Thoracic aorta (tissue), 2 donors: Measurements from ENCODE around the gene RCOR2. TPM values are rescaled to one million over a fixed set of nuclear protein-coding genes. Genes with fewer than 3 reads are reported as not detected.

Experiments
- ATAC-seq: fragments of 150-250 bp; one replicate; pipeline ENCODE4 v1.8.0; 2017; ENCODE audit warnings: low read depth; ENCODE audit not compliant: insufficient number of reproducible peaks, low FRiP score
- DNase-seq: peaks from one replicate; pipeline ENCODE4 v3.0.0-alpha.2; 2020; ENCODE audit warnings: low spot score
- H3K27ac ChIP-seq, 2 donors: fragments of 200-600 bp; sonication (generic); 1 replicate in 1 of 2; 2 replicates in 1 of 2; pipeline ENCODE4 v1.5.1; 2016; ENCODE audit warnings: mild to moderate bottlenecking in 2 of 2, moderate library complexity in 2 of 2
- H3K27me3 ChIP-seq: fragments of 200-600 bp; sonication (generic); replicated peaks from 2 replicates; pipeline ENCODE4 v1.6.0; 2016; ENCODE audit warnings: mild to moderate bottlenecking; ENCODE audit not compliant: insufficient read depth
- H3K36me3 ChIP-seq: fragments of 200-600 bp; sonication (generic); one replicate; pipeline ENCODE4 v1.5.1; 2016
- H3K4me1 ChIP-seq, 2 donors: fragments of 200-600 bp; sonication (generic); 1 replicate in 1 of 2; 2 replicates in 1 of 2; pipeline versions ENCODE4 v1.5.1 to v1.6.0; 2016; ENCODE audit warnings: low read depth in 2 of 2, mild to moderate bottlenecking in 1 of 2; ENCODE audit not compliant: control insufficient read depth in 1 of 2
- H3K4me3 ChIP-seq: fragments of 200-600 bp; sonication (generic); 2 replicates; pipeline ENCODE4 v1.5.1; 2016; ENCODE audit warnings: mild to moderate bottlenecking
- H3K9me3 ChIP-seq: fragments of 200-600 bp; sonication (generic); 2 replicates; pipeline ENCODE4 v1.5.1; 2016
- CTCF ChIP-seq: fragments of 200-600 bp; sonication (generic); IDR thresholded peaks from one replicate; pipeline ENCODE4 v1.5.1; 2019; ENCODE audit warnings: antibody characterized with exemption
- total RNA-seq, 2 donors: library from RNA; depleted of rRNA; stranded (reverse); fragments of >200 nt; gene quantifications; one replicate each; pipeline versions ENCODE4 v1.1.0 to v1.2.3, GENCODE V29; 2016

Gene RCOR2
- total RNA-seq, 2 donors from 2014 or later: 1.4 to 3.8 TPM

DNA sequence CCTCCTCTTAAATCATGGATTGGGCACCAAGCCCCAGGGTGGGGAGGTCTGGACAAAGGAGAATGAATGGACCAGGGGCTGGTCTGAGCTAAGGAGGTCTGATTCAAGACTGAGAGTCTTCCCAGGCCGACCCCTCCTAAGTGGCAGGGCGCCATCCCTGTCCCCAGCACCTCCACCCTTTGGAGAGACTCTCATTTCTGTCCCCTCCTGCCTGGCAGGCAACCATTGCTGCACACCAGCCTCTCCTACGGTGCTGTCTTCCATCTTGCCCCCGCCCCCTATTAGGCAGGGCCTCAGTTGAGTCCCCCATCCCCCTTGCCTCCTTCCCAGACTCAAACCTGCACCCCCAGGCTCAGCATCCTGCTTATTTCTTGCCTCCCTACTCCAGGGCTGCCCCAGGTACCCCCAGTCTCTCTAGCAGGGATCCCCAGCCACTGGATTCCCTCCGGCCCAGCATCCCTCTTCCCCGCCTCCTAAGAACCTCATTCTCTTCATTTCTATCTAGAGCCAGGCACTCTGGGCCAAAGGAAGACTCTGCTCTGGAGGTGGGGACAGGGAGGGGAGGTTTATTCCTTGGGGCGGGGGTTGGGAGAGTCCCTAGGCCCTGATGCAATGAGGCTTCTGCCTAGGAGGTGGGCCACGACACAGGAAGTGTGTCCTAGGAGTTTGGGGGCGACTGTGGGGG lies 1.7 kb upstream of the RCOR2 start:
- H3K27ac ChIP-seq: peak overlapping the region; percentile 88
- TF ChIP-seq CTCF: no peak
- no peaks in the 10 kb centered on the region for H3K36me3 ChIP-seq
- DNase-seq: no peak
- H3K4me3 ChIP-seq: peak overlapping the region; percentile 73
- no peaks in the 10 kb centered on the region for H3K9me3 ChIP-seq
- ATAC-seq: no peak
- peaks cover 39 to 58% of the 10 kb centered on the region in 2 donors for H3K4me1 ChIP-seq
- no peaks in the 10 kb centered on the region for H3K27me3 ChIP-seq

- ATAC-seq (peak; percentile 35), DNase-seq (no peak)
- no peaks in the 10 kb centered on the region for H3K9me3 ChIP-seq
- H3K4me3 ChIP-seq: peak overlapping the region; percentile 73
- no peak for TF ChIP-seq CTCF
- H3K36me3 ChIP-seq: no peaks in the 10 kb centered on the region
- H3K27ac ChIP-seq: peak overlapping the region; percentile 88
- H3K27me3 ChIP-seq: no peaks in the 10 kb centered on the region
- H3K4me1 ChIP-seq: peaks cover 39 to 58% of the 10 kb centered on the region in 2 donors
Measured at GRCh38 chr11:63917692-63918506, 935 bp upstream of the RCOR2 start.

GRCh38 chr11:63915961-63916836 lies 765 bp downstream of the RCOR2 start:
- Histone ChIP-seq H3K4me3 (peak overlapping the region; percentile 73), H3K36me3 (no peaks in the 10 kb centered on the region), H3K9me3 (no peaks in the 10 kb centered on the region), H3K4me1 (peaks cover 39 to 60% of the 10 kb centered on the region in 2 donors), H3K27me3 (no peaks in the 10 kb centered on the region), H3K27ac (peak overlapping the region; percentile 29 to 64)
- peak; percentile 49 for TF ChIP-seq CTCF
- DNase-seq (no peak), ATAC-seq (no peak)

GRCh38 chr11:63914896-63915691 lies 1.9 kb downstream of the RCOR2 start:
- H3K4me1 ChIP-seq: peaks cover 40 to 58% of the 10 kb centered on the region in 2 donors
- no peaks in the 10 kb centered on the region for H3K36me3 ChIP-seq
- no peaks in the 10 kb centered on the region for H3K27me3 ChIP-seq
- H3K4me3 ChIP-seq: no peak overlapping the region
- TF ChIP-seq CTCF: no peak
- no peak for ATAC-seq
- no peaks in the 10 kb centered on the region for H3K9me3 ChIP-seq
- no peak for DNase-seq
- peak overlapping the region; percentile 34 for H3K27ac ChIP-seq
